GM21717 (cell line): Measurements from ENCODE around the gene CAMKV.

Experiments
- ATAC-seq: cut with Tn5 transposase; IDR thresholded peaks from one replicate; pipeline ENCODE4 v1.9.1; 2021; ENCODE audit warnings: mild to moderate bottlenecking, moderate library complexity; ENCODE audit not compliant: unreplicated experiment

CAMKV gene

GRCh38 chr3:49898991-49899390 lies 29.3 kb upstream of the CAMKV start:
- ATAC-seq: no peak

- no peak for ATAC-seq
Observed at GRCh38 chr3:49896345-49896744, 26.6 kb upstream of the CAMKV start.

- no peak for ATAC-seq
Observed at GRCh38 chr3:49895791-49896190, 26.1 kb upstream of the CAMKV start.

- ATAC-seq: no peak
Observed at GRCh38 chr3:49889296-49889695, 19.6 kb upstream of the CAMKV start.

- ATAC-seq: no peak
Observed at GRCh38 chr3:49886922-49887265, 17.2 kb upstream of the CAMKV start.

- no peak for ATAC-seq
Observed at GRCh38 chr3:49883998-49884397, 14.3 kb upstream of the CAMKV start.

GRCh38 chr3:49882166-49882565 lies 12.5 kb upstream of the CAMKV start:
- no peak for ATAC-seq

- ATAC-seq: no peak
Observed at GRCh38 chr3:49880581-49881315, 11.0 kb upstream of the CAMKV start.

- ATAC-seq: no peak
Observed at GRCh38 chr3:49879721-49880120, 10.0 kb upstream of the CAMKV start.

- no peak for ATAC-seq
Observed at GRCh38 chr3:49878686-49879085, 9.0 kb upstream of the CAMKV start.

GRCh38 chr3:49877716-49878115 lies 8.0 kb upstream of the CAMKV start:
- no peak for ATAC-seq

GRCh38 chr3:49876567-49876966 lies 6.9 kb upstream of the CAMKV start:
- ATAC-seq: no peak

- no peak for ATAC-seq
Observed at GRCh38 chr3:49873623-49874022, 3.9 kb upstream of the CAMKV start.

- ATAC-seq: no peak
Observed at GRCh38 chr3:49872801-49873281, 3.1 kb upstream of the CAMKV start.

- no peak for ATAC-seq
Observed at GRCh38 chr3:49871531-49872153, 1.9 kb upstream of the CAMKV start.

GRCh38 chr3:49868862-49869466 lies 742 bp downstream of the CAMKV start:
- no peak for ATAC-seq

- no peak for ATAC-seq
Observed at GRCh38 chr3:49867871-49868321, 1.8 kb downstream of the CAMKV start.

- no peak for ATAC-seq
Observed at GRCh38 chr3:49867400-49867799, 2.3 kb downstream of the CAMKV start.

GRCh38 chr3:49865198-49865784 lies 4.4 kb downstream of the CAMKV start:
- no peak for ATAC-seq

GRCh38 chr3:49864505-49864904 lies 5.2 kb downstream of the CAMKV start:
- no peak for ATAC-seq

- ATAC-seq: no peak
Observed at GRCh38 chr3:49859576-49860305, 10.0 kb downstream of the CAMKV start.
